Stimulated activated CD4-positive, alpha-beta T cell treated with anti-CD3 and anti-CD28 coated beads, TNF-alpha, amount 100 ng/mL, for 4 hours (primary cell): ENCODE results near the gene TUBGCP3.

Experiments
- DNase-seq, 3 experiments: peaks; one replicate each; pipeline ENCODE4 v3.0.0-alpha.2; 2020; ENCODE audit warnings: low read depth in 3 of 3

The TUBGCP3 gene

GRCh38 chr13:112616586-112617362 lies 28.8 kb upstream of the TUBGCP3 start:
- DNase-seq, result no peak

DNA sequence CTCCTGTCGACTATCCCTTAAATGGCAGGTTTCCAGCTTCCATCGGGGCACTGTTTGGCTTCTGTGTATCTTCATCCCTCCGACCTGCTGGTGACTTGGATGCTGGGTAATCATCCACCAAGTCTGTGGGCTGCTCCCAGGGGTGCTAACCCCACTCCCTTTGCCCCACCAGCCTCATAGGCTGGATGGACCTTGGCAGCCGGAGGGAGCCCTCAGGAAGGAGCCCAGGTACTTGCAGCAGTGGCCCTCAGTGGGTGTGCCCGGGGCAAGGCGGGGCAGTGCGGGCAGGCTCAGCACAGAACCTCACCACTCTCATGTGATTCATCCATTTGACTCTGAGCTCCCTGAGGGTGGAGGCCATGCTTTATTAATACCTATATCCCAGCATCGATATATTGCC lies 27.4 kb upstream of the TUBGCP3 start:
- no peak for DNase-seq

- DNase-seq, result no peak
These were observed 26.9 kb upstream of the TUBGCP3 start for GRCh38 chr13:112614835-112615234.

GRCh38 chr13:112608212-112608611 lies 20.3 kb upstream of the TUBGCP3 start:
- DNase-seq, result no peak

GRCh38 chr13:112606109-112607001 lies 18.4 kb upstream of the TUBGCP3 start:
- peak; percentile 76 to 90 (median 78) for DNase-seq

DNA sequence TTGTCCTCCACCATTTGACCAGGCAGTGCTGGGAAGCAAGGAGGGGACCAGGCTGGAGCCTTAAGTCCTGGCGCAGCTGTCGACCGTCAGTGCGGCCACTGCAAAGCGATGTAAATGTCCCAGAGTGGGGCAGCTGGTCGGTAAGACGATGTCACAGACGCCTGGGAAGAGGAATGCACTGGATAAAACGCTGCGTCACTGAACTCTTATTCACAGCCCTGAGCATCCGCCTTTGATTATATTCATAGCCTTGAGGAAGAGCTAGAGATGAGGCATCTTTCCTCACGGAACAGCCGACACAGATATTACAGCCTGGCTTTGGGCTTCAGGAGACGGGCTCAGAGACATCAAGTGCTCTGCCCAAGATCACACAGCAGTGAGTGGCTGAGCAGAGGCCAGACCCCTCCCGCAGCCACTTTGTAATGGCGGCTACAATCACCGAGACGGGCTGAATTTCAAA lies 17.6 kb upstream of the TUBGCP3 start:
- no peak for DNase-seq

DNA sequence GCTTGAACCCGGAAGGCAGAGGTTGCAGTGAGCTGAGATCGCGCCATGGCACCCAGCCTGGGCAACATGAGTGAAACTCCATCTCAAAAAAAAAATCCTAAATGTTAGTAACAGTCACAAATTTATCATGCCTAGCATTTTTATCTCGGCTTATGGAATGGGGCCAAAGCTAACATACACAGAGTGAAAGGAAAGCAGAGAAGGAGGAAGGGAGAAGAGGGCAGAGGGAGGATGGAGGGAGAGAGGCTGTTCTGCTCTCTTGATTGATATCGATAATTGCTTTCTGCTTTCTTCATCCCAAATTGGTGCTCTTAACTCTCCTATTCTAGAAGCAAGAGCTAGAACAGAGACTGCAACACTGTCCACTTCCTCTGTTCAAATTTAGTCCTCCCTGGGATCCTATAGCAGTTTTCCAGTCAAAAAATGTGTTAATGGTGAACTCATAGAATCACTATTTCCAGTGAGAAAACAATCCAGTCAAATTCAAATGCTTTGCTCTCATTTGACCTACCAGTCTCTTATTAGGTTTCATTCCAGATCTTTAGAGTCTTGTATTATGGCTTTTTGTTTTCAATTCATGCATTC lies 15.8 kb upstream of the TUBGCP3 start:
- no peak for DNase-seq

DNA sequence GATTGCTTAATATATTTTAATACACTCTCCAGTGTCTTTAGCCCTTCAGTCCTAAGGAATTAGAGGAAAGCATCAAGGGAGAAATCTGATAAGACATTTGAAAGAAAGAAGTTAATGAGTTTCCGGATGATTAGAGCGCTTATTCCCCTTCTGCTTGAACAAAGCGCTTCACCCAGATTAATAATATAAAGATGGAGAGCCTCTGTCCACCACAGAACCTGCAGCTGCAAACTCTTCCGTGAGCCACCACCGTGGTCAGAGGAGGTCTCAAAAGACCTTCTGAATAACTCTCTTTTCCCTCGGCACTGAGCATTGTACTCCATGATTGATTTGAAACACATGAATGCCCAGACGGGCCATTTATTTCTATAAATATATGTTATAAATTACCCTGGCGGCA lies 14.2 kb upstream of the TUBGCP3 start:
- no peak for DNase-seq

DNA sequence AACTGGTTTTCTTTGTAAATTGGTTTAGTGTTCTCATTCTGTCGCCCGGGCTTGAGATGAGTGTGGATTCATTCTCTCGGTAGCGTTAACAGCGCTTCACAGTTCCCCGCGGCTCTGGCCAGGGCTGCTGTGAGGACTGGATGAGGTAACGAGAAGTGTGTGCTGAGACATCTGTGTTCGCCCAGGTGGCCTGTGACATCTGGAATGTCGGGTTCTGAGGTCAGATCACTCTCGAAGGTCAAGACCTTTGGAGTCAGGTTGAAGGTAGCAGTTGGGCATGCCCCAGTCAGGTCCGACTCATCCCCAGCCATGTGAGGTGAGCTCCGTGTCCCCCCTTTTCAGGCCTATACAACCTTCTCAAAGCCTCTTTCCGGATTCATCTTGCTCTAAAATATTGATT lies 13.4 kb upstream of the TUBGCP3 start:
- no peak for DNase-seq

GRCh38 chr13:112596235-112596634 lies 8.3 kb upstream of the TUBGCP3 start:
- no peak for DNase-seq

- no peak for DNase-seq
These were observed 4.7 kb upstream of the TUBGCP3 start for GRCh38 chr13:112592647-112593046.

DNA sequence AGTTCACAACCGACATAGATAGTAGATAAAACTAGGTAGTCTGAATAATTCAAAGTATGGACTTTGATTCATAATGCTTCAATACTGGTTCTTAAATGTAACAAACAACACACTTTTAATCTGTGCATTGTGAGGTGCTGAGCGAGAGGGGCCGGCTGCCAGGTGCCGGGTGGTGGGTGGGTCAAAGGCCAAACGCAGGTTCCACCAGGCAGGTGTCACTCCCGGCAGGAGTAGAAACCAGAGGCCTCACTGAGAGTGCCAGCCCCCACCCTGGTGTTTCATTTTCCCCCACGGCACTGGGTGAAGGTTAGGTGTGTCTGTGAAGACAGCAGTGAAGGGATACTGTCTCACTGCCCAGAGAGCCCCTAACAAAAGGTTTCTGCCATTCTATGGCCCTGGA lies 4.2 kb upstream of the TUBGCP3 start:
- DNase-seq, result no peak

DNA sequence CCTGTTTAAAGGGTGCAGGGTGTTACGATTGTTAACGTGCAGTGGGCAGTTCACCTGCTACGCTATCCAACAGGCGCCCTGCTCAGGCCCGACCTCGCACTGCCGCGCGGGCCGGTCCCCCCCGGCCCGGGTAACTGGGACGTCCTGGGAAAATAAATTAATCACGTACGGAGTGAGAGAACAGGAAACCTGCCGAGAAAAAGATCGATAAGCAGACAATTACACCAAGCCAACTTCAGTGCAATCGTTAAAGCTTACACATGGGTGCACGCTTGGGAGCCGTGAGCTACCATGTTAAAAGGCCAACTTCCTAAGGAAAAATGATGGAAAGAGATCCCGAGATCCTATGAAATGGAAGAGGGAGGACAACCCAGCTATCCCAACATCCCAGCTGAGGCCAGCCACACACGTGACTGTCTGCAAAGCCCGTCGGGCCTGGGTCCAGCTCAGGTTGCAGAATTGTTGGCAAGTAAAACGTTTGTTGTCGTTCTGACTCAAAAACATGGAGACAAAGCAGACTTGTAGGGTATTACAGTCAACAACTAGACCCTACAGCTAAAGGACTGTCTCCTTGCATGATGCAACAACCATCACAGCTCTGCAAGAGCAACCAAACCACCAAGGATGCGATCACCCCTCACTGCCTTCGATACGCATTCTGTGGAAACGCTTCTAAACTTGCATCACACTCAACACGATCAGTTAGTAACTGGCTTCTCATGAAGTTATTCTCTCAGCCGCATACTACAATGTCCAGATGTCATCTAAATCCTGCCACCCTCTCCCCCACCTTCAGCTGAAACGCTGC lies 741 bp upstream of the TUBGCP3 start:
- DNase-seq, result no peak

GRCh38 chr13:112587212-112587763 lies 665 bp downstream of the TUBGCP3 start:
- DNase-seq, result peak; percentile 57 to 68 (median 62)

DNA sequence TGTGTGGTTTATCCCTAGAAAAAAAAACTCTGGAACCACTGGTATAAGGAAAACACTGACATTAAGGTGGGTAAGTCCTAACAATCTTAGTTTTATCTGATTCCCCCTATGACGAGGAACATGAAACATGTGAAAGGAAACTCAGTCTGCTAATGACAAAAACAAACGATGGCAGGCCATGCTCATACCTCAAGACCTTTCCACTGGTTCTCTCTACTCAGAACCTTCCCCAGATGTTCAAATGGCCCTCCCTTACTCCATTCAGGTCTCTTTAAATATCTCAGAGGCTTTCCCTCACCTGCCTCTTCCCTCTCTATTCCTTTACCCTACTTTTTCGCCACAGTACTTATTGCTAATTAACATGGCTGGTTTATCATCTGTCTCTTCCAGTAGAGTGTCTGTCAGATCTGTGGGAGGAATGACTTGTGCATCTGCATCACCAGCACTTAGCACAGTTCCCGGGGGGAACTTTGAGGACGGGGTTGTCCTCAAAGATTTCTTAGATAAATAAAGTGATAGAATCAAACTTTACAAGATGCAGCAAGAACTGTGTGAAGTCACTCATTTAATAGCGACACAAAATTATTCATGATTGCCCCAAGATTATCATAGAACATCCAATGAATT lies 1.5 kb downstream of the TUBGCP3 start:
- no peak for DNase-seq

DNA sequence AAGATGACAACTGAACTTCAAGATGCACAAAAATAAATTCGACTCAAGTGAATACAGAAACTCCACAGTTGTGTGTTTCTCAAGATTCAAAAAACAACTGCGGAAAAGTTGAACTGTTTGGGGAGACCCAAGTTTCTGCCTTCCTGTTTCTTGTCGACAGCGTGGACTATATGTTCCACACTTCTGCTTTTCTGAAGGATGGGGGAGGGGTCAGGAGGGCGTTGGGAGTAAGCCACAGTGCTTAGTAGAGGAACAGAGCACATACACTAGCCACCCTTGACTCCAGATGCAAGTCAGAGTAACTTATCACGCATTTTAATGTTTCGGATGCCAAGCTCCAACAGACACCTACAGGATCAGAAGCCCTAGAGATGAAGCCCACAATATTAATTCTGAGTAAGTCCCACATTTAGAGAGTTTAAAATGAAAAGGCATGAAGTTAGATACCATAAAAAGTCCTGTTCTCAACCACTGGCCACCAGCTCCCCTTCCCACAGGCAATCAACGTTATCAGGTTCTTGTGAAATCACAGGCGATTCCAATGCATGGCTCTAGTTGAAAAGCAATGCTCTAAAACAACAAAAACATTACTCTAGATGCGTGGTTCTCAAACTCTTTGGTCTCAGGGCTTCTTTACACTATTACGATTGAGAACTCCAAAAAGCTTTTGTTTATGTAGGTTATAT lies 4.2 kb downstream of the TUBGCP3 start:
- no peak for DNase-seq

DNA sequence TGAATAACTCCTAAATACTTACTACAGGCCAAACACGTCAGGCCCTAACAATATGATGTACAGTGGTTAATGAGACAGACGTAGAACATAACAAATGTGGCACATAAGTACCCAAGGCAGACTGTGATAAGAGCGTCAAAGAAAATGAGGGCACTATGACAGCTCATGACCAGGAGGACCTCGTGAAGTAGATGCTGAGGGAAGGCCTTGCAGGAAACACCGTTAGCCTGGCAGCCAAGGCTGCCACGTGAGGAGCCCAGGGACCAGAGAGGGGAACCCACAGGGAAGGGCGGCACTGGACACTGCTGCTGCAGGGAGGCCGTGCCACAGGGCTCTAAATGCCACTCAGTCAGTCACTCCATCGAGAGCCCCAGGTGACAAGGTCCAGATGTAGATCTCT lies 5.7 kb downstream of the TUBGCP3 start:
- no peak for DNase-seq

DNA sequence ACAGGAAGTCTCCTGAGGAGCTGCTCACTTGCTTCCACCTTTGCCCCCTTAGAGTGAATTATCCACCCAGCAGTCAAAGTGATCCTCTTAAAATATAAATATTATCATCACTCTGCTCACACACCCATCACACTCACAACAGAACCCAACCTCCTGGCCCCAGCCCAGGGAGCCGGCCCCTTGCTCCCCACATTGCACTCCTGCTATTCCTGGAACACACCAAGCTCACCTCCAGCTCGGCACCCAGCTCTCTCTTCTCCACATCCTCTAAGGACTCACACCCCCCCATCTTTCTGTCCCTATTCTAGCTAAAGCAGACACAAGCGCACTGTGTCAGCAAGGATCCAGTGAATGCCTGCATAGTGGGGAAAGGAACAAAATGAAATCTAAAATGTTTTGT lies 7.0 kb downstream of the TUBGCP3 start:
- DNase-seq, result no peak

DNA sequence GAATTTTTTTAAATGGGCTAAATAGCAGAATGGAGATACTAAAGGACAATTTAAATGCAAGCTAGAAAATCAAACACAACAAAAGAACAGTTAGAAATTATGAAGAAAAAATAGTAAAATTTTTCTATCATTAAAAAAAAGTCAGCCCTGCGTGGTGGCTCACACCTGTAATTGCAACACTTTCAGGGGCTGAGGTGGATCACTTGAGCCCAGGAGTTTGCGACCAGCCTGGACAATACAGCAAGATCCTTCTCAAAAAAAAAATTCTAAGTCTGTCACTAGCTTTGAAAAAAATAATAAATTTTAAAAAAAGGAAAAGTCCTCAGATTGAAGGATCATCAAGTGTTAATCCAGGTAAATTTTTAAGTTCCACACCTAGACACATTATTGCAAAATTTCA lies 7.7 kb downstream of the TUBGCP3 start:
- no peak for DNase-seq

DNA sequence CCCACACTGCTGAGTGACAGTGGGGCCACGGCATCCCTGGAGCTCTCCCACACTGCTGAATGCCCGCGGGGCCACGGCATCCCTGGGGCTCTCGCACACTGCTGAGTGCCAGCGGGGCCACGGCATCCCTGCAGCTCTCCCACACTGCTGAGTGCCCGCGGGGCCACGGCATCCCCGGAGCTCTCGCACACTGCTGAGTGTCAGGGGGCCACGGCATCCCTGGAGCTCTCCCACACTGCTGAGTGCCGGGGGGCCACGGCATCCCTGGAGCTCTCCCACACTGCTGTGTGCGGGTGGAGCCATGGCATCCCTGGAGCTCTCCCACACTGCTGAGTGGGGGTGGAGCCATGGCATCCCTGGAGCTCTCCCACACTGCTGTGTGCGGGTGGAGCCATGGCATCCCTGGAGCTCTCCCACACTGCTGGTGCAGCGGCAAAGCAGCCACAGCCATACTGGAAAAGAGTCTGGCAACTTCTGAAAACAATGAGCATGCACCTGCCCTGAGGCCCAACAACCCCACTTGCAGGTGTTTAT lies 8.6 kb downstream of the TUBGCP3 start:
- DNase-seq, result no peak
